Measurements from ENCODE around the gene GRIA3.

GRIA3 gene

GRCh38 chrX:123201720-123202119 is 17.6 kb downstream of the GRIA3 start:
- no peak for DNase-seq

GRCh38 chrX:123202523-123202922 is 18.4 kb downstream of the GRIA3 start:
- DNase-seq, result no peak

GRCh38 chrX:123203772-123204171 is 19.7 kb downstream of the GRIA3 start:
- DNase-seq, result no peak

GRCh38 chrX:123206176-123206575 is 22.1 kb downstream of the GRIA3 start:
- DNase-seq, result no peak

- DNase-seq, result no peak
Observed at GRCh38 chrX:123210252-123210651, 26.2 kb downstream of the GRIA3 start.

GRCh38 chrX:123215397-123216089 is 31.5 kb downstream of the GRIA3 start:
- no peak for DNase-seq

GRCh38 chrX:123217077-123217476 is 33.0 kb downstream of the GRIA3 start:
- no peak for DNase-seq

- DNase-seq, result no peak
Observed at GRCh38 chrX:123217728-123218127, 33.6 kb downstream of the GRIA3 start.

- no peak for DNase-seq
Observed at GRCh38 chrX:123219916-123220315, 35.8 kb downstream of the GRIA3 start.

GRCh38 chrX:123222920-123223319 is 38.8 kb downstream of the GRIA3 start:
- DNase-seq, result no peak

GRCh38 chrX:123223409-123223808 is 39.3 kb downstream of the GRIA3 start:
- DNase-seq, result no peak

- DNase-seq, result no peak
Observed at GRCh38 chrX:123223859-123224258, 39.8 kb downstream of the GRIA3 start.

GRCh38 chrX:123230798-123231197 is 46.7 kb downstream of the GRIA3 start:
- no peak for DNase-seq

- no peak for DNase-seq
Observed at GRCh38 chrX:123236859-123237258, 52.8 kb downstream of the GRIA3 start.

- no peak for DNase-seq
Observed at GRCh38 chrX:123237271-123237670, 53.2 kb downstream of the GRIA3 start.

- no peak for DNase-seq
Observed at GRCh38 chrX:123254457-123254856, 70.4 kb downstream of the GRIA3 start.

GRCh38 chrX:123256378-123256777 is 72.3 kb downstream of the GRIA3 start:
- DNase-seq, result no peak

- no peak for DNase-seq
Observed at GRCh38 chrX:123260920-123261418, 76.9 kb downstream of the GRIA3 start.

- DNase-seq, result no peak
Observed at GRCh38 chrX:123263270-123263669, 79.2 kb downstream of the GRIA3 start.

GRCh38 chrX:123263747-123264146 is 79.7 kb downstream of the GRIA3 start:
- no peak for DNase-seq

GRCh38 chrX:123267220-123267619 is 83.1 kb downstream of the GRIA3 start:
- DNase-seq, result no peak

- DNase-seq, result no peak
Observed at GRCh38 chrX:123271902-123272301, 87.8 kb downstream of the GRIA3 start.

- DNase-seq, result no peak
Observed at GRCh38 chrX:123272630-123273029, 88.6 kb downstream of the GRIA3 start.

GRCh38 chrX:123274796-123275195 is 90.7 kb downstream of the GRIA3 start:
- no peak for DNase-seq

- DNase-seq, result no peak
Observed at GRCh38 chrX:123277347-123277746, 93.3 kb downstream of the GRIA3 start.
